Measurements from ENCODE around the gene DUS1L.

DUS1L gene

DNA sequence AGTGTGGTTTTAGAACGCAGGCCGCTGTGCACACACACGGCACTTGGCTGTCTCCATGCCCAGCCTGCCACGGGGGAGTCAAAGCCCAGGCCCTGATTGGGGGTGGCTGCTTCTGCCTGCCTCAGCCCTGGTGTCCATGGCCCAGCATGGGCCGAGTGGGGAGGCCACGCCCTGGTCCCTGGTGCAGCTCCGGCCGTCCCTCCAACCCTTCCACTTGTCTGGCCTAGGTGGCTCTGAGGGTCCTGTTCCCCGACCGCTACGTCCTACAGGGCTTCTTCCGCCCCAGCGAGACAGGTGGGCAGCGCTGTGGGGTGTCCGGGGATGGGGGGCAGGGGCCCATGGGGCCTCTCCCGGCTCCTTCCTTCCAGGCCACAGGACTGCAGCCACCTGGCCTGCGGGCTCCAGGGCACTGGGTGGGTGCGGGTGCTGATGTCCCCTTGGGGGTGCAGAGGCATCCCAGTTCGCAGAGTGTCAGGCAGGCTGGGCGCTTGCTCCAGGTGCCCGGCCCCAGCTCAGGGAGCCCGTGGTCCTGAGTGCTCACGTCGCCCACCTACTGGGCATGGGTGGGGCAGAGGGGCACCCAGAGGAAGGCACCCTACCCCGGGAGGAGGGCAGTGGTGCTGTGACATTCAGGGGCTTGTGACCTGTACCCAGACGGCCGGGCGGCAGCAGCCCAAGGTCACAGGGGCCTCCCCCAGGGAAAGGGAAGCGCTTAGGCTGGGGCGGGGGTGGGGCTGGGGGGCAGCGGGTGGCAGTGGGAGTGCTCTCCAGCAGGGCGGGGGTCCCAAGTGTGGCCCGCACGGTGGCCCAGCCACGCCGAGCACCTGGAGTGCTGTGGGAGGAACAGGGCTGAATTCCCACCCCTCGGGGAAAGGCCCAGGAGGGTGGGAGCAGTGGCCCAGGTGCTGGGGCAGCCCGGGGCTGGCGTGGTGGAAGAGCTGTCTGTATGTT, 54.8 kb downstream of the DUS1L start:
- DNase-seq: no peak

DNA sequence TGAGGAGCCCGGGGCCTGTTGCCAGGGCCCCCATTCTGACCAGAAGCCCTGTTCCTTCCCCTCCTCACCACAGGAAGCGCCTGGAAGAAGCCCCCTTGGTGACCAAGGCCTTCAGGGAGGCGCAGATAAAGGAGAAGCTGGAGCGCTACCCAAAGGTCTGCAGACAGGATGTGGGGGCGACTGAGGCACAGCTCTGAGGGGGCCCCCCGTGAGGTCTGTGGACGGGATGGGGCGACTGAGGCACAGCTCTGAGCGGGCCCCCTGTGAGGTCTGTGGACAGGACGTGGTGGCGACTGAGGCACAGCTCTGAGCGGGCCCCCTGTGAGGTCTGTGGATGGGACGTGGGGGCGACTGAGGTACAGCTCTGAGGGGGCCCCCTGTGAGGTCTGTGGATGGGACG, 56.2 kb downstream of the DUS1L start:
- DNase-seq: no peak

DNA sequence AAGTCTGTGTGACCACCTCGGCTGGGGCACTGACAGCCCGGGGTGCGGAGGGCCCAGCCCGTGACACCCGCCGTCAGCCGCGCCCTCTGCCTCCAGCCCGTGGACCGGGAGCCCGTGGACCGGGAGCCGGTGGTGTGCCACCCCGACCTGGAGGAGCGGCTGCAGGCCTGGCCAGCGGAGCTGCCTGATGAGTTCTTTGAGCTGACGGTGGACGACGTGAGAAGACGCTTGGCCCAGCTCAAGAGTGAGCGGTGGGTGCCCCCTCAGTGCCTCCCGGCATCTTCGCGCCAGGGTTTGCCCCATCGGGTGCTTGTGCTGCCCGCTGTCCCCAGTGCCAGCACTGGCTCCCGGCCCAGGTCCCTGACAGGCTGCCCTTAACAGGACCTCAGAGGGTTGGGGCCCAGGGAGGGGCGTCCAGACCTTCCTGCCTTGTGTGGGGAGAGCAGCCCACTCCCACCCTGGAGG, 56.6 kb downstream of the DUS1L start:
- no peak for DNase-seq

DNA sequence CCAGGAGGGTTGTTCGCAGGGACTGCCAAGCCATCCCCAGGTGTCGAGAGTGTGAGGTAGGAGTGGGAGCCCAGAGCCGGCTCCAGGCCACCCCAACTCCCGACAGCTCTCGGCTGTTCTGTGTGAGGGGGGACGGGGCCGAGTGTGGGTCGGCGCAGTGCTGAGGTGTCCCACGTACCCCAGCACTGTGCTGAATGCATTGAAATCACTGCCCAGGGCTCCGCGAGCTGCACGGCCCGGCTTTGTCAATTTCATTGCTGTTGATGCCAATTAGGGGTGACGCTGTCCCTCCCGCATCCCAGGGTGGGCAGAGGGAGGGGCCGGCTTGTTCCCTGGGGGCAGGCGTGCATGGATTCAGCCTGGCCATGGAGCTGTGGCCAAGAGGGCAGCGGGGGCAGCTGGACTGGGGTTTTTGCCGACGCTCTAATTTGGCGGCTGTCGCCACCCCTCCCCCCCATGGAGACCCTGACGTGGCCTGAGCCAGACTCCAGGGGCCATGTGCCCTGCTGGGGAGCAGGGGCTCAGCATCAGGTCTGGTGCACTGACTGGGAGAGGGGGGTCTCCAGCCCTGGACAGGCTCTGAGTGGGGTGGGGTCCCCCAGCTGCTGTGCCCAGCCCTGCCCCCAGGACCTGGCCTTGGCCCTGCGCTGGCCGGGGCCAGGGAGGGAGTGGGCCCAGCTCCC, 57.2 kb downstream of the DUS1L start:
- DNase-seq: no peak
